ENCODE results near the gene SIAH3. TPM values are rescaled to one million over a fixed set of nuclear protein-coding genes. Genes with fewer than 3 reads are reported as not detected.

Gene SIAH3
- total and polyA plus RNA-seq, 7 donors, result 0.01 TPM; not detected in 6

GRCh38 chr13:45881353-45881752, 29.8 kb upstream of the SIAH3 start:
- H3K9me3 ChIP-seq, result no peaks in the 10 kb centered on the region
- H3K36me3 ChIP-seq, result no peaks in the 10 kb centered on the region
- H3K27me3 ChIP-seq, result no peaks in the 10 kb centered on the region
- H3K4me3 ChIP-seq, result no peak overlapping the region
- H3K4me1 ChIP-seq, result no peaks in the 10 kb centered on the region
- WGBS, 2 donors, result 86 to 92% methylated on average over 2 of the region's 2 CpGs
- intact Hi-C loops (cut with DNase I), result no loop called here
- TF ChIP-seq EP300 (IDR thresholded peaks at IDR 0.05) (no peak), POLR2A (IDR thresholded peaks at IDR 0.05) (no peak), POLR2AphosphoS5 (IDR thresholded peaks at IDR 0.05) (no peak), CTCF (IDR thresholded peaks at IDR 0.05) (no peak)
- H3K27ac ChIP-seq, result no peak overlapping the region
- no peak for DNase-seq

GRCh38 chr13:45880242-45880641, 28.7 kb upstream of the SIAH3 start:
- H3K36me3 ChIP-seq, result no peaks in the 10 kb centered on the region
- H3K9me3 ChIP-seq, result no peaks in the 10 kb centered on the region
- H3K27ac ChIP-seq, result no peak overlapping the region
- WGBS, 2 donors, result 51 to 77% methylated on average over 2 of the region's 2 CpGs
- intact Hi-C loops (cut with DNase I), result no loop called here
- DNase-seq, result no peak
- H3K4me3 ChIP-seq, result no peak overlapping the region
- H3K4me1 ChIP-seq, result no peaks in the 10 kb centered on the region
- no peaks in the 10 kb centered on the region for H3K27me3 ChIP-seq
- TF ChIP-seq POLR2A (IDR thresholded peaks at IDR 0.05), result no peak
- no peak for TF ChIP-seq POLR2AphosphoS5 (IDR thresholded peaks at IDR 0.05)
- TF ChIP-seq EP300 (IDR thresholded peaks at IDR 0.05), result no peak
- TF ChIP-seq CTCF (IDR thresholded peaks at IDR 0.05), result no peak

GRCh38 chr13:45879666-45880065, 28.1 kb upstream of the SIAH3 start:
- 15 to 50% methylated on average over 5 of the region's 5 CpGs for WGBS, 2 donors
- no peak for DNase-seq
- H3K4me3 ChIP-seq, result no peak overlapping the region
- H3K4me1 ChIP-seq, result no peaks in the 10 kb centered on the region
- H3K9me3 ChIP-seq, result no peaks in the 10 kb centered on the region
- TF ChIP-seq POLR2A (IDR thresholded peaks at IDR 0.05) (no peak), EP300 (IDR thresholded peaks at IDR 0.05) (no peak), CTCF (IDR thresholded peaks at IDR 0.05) (no peak), POLR2AphosphoS5 (IDR thresholded peaks at IDR 0.05) (no peak)
- H3K27ac ChIP-seq, result no peak overlapping the region
- intact Hi-C loops (cut with DNase I), result no loop called here
- no peaks in the 10 kb centered on the region for H3K36me3 ChIP-seq
- no peaks in the 10 kb centered on the region for H3K27me3 ChIP-seq

- no peak for DNase-seq
- Histone ChIP-seq H3K4me1 (no peaks in the 10 kb centered on the region), H3K4me3 (no peak overlapping the region), H3K27me3 (no peaks in the 10 kb centered on the region), H3K36me3 (no peaks in the 10 kb centered on the region), H3K27ac (no peak overlapping the region), H3K9me3 (no peaks in the 10 kb centered on the region)
- no peak for TF ChIP-seq POLR2AphosphoS5 (IDR thresholded peaks at IDR 0.05)
- TF ChIP-seq EP300 (IDR thresholded peaks at IDR 0.05), result no peak
- no peak for TF ChIP-seq CTCF (IDR thresholded peaks at IDR 0.05)
- no peak for TF ChIP-seq POLR2A (IDR thresholded peaks at IDR 0.05)
- intact Hi-C loops (cut with DNase I), result no loop called here
- 78 to 90% methylated on average over 5 of the region's 5 CpGs for WGBS, 2 donors
Measured at GRCh38 chr13:45878966-45879365, 27.4 kb upstream of the SIAH3 start.

- no peaks in the 10 kb centered on the region for H3K27me3 ChIP-seq
- no peaks in the 10 kb centered on the region for H3K36me3 ChIP-seq
- intact Hi-C loops (cut with DNase I), result no loop called here
- no peaks in the 10 kb centered on the region for H3K4me1 ChIP-seq
- no peaks in the 10 kb centered on the region for H3K9me3 ChIP-seq
- H3K4me3 ChIP-seq, result no peak overlapping the region
- no peak for DNase-seq
- no peak overlapping the region for H3K27ac ChIP-seq
- 71 to 83% methylated on average over 4 of the region's 4 CpGs for WGBS, 2 donors
- TF ChIP-seq POLR2A (IDR thresholded peaks at IDR 0.05) (no peak), CTCF (IDR thresholded peaks at IDR 0.05) (no peak), EP300 (IDR thresholded peaks at IDR 0.05) (no peak), POLR2AphosphoS5 (IDR thresholded peaks at IDR 0.05) (no peak)
Measured at GRCh38 chr13:45876781-45877180, 25.2 kb upstream of the SIAH3 start.

All from sigmoid colon (tissue), 7 donors.